SK-N-DZ (cell line): ENCODE results near the gene ANKIB1.

ENCODE experiments used
- DNase-seq: peaks from one replicate; pipeline ENCODE4 v3.0.0-alpha.2; 2015; ENCODE audit warnings: low spot score

Gene ANKIB1

GRCh38 chr7:92260248-92260781, 14.5 kb downstream of the ANKIB1 start:
- DNase-seq: no peak

GRCh38 chr7:92266415-92267241, 20.9 kb downstream of the ANKIB1 start:
- DNase-seq: no peak

- DNase-seq: no peak
Measured at GRCh38 chr7:92268921-92269320, 23.1 kb downstream of the ANKIB1 start.

- DNase-seq: no peak
Measured at GRCh38 chr7:92275327-92275726, 29.6 kb downstream of the ANKIB1 start.

- no peak for DNase-seq
Measured at GRCh38 chr7:92276460-92276864, 30.7 kb downstream of the ANKIB1 start.

GRCh38 chr7:92279396-92280031, 33.7 kb downstream of the ANKIB1 start:
- no peak for DNase-seq

GRCh38 chr7:92281031-92281430, 35.3 kb downstream of the ANKIB1 start:
- no peak for DNase-seq

- DNase-seq: no peak
Measured at GRCh38 chr7:92282221-92282814, 36.5 kb downstream of the ANKIB1 start.

- DNase-seq: no peak
Measured at GRCh38 chr7:92282930-92283329, 37.2 kb downstream of the ANKIB1 start.

- DNase-seq: no peak
Measured at GRCh38 chr7:92289321-92289720, 43.5 kb downstream of the ANKIB1 start.

- no peak for DNase-seq
Measured at GRCh38 chr7:92292981-92293380, 47.2 kb downstream of the ANKIB1 start.

- no peak for DNase-seq
Measured at GRCh38 chr7:92293896-92294590, 48.3 kb downstream of the ANKIB1 start.

GRCh38 chr7:92295391-92295790, 49.6 kb downstream of the ANKIB1 start:
- DNase-seq: no peak

- DNase-seq: no peak
Measured at GRCh38 chr7:92296235-92296634, 50.5 kb downstream of the ANKIB1 start.

- no peak for DNase-seq
Measured at GRCh38 chr7:92296880-92297445, 51.2 kb downstream of the ANKIB1 start.

GRCh38 chr7:92297736-92298135, 52.0 kb downstream of the ANKIB1 start:
- DNase-seq: no peak

GRCh38 chr7:92303761-92304160, 58.0 kb downstream of the ANKIB1 start:
- DNase-seq: no peak

- no peak for DNase-seq
Measured at GRCh38 chr7:92304406-92304893, 58.7 kb downstream of the ANKIB1 start.

- DNase-seq: no peak
Measured at GRCh38 chr7:92306153-92306552, 60.4 kb downstream of the ANKIB1 start.

GRCh38 chr7:92313055-92313454, 67.3 kb downstream of the ANKIB1 start:
- no peak for DNase-seq

GRCh38 chr7:92319243-92319642, 73.5 kb downstream of the ANKIB1 start:
- no peak for DNase-seq
